Fibroblast of skin of left biceps (primary cell): ENCODE measurements around the gene MGMT.

Experiments used
- DNase-seq, 2 experiments: peaks; one replicate each; pipeline ENCODE4 v3.0.0-alpha.2; 2013; ENCODE audit warnings: low read depth in 2 of 2

Gene MGMT

DNA sequence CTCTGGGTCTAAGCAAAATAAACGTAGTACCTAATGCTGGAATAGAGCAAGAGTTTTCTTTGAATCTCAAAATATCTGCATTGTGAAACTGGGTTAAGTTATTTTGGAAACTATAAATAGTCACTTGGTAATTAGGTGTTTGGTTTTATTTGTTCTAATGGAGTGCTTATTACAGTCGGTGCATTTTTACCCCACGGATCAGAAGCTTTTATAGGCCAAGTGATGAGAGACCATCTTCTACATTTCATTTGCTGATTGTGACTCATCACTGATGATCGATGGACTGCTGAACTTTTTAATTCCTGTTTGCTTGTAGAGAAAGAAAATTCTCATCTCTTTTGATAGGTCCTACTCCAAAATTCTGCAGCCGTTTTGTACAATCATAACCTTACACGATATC lies 28.2 kb downstream of the MGMT start:
- DNase-seq: no peak

DNA sequence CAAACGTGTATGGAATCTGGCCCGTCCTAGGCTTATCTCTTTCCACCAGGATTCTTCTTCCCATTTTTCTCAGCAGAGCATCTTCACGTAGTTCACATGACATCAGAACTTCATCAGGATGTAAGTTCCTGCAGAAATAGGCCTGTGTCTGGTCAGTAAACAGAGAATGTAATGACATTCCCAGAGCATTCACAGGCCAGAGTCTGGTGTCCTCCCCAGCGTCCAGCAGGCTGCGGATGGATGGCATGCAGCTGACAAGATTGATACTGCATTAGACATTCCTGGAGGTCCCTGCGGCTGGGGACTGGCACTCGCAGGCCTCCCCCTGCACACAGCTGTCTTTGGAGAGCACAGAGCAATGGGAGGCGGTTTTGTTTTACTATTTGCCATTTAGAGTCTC lies 28.7 kb downstream of the MGMT start:
- DNase-seq: no peak

DNA sequence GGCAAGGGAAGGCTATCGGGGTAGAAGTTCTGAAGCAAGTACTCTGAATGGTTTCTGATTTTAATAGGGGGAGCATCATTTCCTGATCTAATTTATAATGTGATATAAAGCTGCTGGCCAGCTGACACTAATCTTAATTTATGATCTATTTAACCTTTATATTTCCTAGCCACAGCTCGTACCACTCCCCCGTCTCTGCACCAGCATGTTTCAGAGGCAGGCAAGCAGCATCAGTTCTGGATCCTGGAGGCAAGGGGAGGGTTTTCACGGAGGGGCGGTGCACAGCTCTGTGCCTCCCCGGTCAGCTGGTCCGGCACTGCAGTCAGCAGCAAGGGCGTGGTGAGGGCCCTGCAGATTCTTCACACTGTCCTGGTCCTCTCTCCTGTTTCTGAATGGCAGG lies 30.0 kb downstream of the MGMT start:
- no peak for DNase-seq

DNA sequence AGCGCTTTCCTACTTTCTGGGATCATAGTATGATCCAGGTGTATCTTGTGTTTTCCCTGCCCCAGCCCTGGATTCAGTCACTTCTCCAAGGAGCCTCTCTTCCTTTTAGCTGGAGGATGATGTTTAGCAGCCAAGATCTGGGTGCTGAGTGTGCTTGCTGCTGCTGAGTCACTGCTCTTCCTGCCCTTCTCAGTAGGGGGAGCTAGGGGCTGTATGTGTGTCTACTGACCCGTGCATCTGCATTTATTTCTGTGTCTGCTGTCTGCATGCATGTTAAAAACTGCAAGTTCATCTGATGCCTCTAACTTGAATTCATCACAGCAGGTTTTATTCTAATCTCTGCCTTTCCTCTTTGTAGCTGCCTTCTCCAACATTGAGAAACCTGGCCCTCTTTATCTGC lies 31.6 kb downstream of the MGMT start:
- DNase-seq: no peak

DNA sequence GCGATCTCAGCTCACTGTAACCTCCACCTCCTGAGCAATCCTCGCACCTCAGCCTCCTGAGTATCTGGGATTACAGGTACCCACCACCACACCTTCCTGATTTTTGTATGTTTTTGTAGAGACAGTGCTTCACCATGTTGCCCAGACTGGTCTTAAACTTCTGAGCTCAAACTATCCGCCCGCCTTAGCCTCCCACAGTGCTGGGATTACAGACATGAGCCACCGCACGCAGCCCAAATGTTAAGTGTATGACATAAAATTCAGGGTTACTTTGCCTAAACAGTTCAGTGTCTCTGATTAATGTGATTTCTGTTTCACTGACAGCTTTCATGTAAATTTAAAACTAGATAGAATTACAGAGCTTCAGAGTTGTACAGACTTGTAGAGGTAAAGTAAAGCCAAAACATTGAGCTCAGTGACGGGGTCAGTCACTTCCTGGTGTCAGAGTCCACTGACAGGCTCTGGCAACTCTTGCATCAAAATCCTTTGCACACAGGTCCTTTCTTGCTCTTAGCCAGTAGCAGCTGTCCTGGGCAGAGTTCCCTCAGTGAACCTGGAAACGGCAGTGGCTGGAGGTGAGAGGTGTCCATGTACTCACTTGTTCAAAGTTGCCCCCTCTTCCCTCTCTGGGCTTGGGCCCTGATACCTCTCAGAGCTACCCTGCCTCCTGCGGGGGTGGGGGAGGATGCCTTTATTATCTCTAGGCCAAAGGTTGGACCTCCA lies 33.7 kb downstream of the MGMT start:
- DNase-seq: no peak

DNA sequence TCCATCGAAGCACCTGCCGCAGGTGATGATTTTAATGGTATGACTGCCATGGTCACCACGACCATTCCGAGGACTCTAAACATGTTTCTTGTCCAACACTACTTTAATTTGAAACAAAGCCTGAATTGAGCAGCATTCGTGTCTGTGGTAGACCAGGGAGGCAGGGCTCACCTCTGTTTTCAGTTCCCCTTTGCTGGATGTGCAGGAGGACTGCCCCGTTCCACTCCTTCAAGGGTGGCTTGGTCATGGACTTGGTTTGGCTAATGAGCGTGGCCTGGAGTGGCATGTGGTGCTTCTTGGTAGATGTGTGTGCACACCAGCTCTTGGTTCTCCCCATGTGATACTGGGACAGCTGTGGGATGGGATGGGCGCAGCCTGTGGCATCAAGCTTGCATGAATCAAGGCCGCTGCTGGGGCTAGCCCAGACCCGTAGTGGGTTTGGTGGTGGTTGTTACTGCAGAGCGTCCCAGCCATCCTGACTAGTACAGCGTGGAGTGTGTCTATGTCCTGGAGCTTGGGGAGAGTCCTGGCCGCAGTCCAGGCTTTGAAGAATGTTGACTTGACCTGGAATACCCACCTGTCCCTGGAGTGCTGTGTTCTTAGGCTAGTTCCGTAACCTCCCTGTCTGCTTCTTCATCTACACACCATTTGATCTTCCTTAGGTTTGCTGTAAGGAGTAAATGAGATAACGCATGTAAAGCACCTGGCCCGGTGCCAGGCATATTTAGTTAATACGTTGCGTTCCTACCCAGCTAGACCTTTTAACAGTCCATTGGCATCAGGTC lies 34.8 kb downstream of the MGMT start:
- no peak for DNase-seq

DNA sequence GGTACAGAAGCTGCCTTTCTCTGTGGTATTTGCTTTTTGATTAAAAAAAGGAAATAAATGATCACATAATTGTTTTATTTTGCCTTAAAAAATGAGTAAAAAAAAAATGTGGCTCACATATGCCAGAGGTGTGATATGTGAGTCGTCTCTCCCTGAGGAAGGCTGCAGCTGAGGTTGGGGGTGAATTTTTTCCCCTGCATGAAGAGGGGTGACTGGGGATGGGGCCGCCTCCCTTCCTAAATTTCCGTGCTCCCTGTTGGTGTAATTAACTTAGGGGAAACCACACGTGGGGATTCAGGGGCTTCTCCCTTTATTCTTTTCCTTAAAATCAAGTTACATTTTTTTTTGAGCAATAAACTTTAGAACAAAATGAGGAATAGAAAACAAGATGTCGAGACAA lies 35.4 kb downstream of the MGMT start:
- DNase-seq: no peak

DNA sequence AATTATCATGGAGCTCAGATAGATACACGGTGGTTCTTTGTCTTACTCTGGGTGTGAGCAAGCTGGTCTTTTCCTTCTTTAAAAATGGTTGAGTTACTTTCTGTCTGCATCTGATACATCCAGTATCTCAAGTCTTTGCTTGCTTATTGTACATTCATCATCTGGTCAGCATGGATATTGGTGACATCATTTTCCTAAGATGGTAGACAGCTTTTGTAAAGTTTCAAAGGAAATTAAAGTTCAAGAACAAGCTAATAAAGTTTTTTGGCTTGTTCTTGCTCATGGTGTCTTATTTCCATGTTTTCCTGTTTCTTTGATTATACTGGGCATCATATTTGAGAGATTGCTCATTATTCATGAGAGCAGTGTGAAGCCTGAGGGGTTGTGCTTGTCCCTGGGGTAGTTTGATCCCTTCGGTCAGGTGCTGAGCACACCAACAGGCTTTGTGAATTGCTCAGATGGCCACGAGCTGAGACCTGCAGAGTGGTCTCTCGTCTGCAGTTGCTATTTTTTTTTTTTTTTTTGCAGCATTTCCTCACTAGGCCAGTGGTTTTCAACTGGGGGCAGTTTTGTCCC lies 38.5 kb downstream of the MGMT start:
- DNase-seq: no peak

DNA sequence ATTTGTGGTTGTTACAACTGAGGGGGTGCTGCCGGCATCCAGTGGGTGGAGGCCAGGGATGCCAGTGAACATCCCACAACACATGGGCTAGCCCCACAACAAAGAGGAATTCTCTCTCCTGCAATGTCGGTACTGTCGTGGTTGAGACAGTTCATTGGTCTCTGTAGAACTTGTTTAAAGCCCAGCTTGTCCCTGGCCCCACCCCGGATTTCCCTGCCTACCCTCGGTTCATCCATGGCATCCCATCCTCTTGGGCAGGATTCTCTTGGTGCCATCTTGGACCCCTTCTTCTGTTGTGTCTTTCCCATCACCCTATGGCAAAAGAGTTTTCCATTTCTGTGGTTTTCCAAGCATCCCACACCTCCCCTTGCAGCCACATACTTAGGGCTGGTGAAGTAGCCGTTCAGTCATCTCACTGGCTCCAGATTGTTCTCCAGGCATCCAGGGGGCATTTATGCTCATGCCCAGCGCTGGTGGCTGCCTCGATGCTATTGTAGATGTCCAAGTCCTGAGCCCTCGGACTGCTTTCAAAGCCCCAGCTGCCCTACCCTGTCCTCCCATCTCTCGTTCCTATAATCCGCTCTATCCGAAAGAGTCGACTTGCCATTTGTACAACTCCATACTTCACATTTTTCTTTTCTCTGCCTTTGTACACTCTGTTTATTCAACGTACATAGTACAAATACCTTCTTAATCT lies 39.2 kb downstream of the MGMT start:
- DNase-seq: no peak

DNA sequence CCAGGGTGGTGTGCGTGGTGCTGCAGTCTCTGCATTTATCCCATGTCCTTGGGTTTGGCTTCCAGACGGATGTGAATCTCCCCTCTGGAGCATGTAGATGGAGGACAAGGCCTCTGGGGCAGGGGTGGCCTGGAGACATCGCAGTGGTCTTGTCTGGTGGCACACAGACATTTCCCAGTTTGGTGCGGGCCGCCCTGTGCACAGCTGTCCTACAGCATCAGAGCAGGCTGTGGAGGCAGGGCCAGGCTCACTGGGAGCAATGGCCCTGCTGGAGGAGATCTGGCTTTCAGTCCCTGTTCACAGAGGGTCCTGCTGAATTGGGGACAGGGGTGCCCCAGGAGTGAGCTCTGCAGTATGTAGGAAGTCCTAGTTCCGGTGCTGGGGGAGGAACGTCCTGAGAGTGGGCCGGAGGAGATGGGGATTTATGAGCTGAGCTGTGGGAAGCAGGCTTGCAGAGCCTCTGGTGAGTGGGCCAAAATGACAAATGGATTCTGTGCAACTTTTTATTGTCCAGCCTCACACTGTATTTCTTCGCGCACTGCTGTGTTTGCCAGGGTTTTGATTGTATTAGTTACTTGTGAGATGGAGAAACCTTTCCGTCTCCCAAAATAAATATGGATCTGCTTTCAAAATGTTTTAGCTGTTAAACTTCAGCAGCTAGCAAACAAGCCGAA lies 40.3 kb downstream of the MGMT start:
- DNase-seq: no peak

DNA sequence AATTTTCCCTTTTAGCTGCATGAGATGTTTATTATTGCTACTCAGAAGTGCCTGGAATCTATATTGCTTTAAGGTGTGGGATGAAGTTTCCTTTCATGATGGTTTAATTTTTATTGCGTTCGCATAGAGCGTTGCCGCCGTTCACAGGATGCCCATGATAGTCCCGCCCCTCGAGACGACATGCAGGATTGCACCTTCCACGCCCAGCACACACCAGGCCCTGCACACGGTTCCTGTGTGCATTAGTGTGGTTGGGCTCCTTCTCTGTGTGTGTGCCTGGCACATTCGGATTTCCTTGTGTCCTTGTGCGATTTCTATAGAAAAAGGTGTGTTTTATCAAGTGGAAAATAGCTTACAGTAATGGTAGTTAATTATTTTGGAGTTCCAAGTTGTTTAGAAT lies 42.1 kb downstream of the MGMT start:
- DNase-seq: no peak

DNA sequence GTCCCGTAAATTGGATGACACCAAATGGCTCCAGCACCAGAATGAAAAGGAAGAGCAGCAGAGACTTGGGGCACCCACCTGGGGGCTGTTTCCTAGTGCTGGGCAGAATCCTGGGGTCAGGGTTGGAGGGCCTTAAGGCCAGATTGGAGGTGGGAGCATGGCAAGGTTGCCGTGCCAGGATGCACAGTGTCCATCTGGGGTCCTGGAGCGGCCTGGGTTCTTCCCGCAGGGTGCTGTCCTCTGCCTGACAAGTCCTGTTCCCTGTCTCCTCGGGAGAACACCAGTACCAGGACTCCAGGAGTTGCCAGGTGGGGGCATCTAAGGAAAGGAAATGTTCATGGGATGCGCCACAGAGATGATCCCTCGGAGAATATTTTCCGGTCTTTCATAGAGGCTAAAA lies 42.8 kb downstream of the MGMT start:
- DNase-seq: no peak

DNA sequence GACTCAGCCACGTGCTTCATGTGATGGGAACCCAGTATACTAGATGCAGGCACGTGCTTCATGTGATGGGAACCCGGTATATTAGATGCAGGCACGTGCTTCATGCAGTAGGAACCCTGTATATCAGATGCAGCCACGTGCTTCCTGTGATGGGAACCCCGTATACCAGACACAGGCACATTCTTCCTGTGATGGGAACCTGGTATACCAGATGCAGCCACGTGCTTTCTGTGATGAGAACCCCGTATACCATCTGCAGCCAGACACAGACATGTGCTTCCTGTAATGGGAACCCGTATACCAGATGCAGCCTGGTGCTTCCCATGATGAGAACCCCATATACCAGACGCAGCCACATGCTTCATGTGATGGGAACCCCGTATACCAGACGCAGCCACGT lies 44.0 kb downstream of the MGMT start:
- DNase-seq: no peak

DNA sequence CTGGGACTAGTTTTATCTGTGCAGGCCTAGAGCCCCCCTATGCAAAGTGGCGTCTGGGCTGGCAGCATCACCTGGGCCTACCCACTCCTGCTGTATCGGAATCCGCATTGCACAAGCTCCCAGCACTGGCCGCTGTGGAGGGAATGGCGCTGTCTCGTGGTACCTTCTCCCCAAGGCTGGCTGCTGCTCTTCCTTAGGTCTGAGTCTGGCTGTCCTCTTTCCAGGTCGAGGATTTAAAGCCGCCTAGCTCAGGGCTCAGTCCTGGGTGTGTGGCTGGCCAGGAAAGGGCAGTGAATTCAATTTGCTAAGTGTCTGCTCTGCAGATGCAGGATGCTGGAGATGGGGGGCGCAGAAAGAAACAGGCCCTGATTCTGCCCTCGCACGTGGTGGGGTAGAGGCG lies 44.7 kb downstream of the MGMT start:
- DNase-seq: no peak

DNA sequence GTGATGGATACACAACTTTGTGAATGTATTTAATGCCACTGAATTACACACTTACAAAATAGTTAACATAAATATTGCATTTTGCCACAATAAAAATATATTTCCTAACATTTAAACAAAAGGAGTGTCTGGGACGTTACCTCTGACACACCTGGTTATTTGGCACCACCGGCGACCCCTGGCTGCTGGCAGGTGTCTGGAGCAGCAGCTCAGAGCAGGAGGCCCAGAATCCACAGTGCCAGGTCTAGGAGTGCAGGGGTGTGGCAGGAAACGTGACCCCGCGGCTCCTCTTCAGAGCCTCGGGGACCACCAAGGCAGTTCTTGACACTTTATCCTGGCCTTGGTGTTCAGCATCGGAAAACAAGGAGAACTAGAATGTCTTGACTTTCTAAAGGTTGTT lies 46.3 kb downstream of the MGMT start:
- DNase-seq: no peak

DNA sequence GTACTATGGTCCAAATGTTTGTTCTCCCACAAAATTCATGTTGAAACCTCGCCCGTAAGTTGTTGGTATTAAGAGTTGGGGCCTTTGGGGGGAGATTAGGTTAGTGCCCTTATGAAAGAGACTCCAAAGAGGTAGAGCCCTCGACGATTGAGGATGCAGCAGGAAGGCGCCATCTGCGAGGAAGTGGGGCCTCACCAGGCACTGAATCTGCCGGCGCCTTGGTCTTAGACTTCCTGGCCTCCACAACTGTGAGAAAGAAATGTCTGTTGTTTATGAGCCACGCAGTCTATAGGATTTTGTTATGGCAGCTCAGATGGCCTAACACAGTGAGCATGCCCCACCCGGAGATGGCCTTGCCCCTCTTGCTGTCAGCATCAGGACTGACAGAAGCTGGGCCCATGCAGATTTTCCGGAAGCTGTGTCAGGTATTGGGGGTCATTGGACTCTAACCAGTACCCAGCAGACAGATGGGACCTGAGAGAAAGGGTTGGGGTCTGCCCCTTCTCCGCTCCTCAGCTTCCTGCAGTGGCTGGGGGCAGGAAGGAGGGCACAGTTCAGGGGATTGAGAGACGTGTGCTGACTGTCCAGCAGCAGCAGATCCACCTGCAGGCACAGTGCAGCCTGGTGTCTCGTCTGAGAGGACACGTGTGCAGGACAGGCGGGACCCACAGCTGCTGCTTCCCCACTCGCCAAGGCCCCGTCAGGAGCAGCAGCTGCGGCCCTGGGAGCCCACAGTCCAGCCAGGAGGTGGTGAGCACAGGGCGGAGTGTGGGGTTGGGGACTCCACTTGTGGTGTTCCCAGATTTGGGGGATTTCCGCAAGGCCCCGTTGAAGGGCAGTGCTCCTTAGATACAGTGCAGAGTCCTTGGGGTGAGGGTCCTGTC lies 47.8 kb downstream of the MGMT start:
- no peak for DNase-seq

DNA sequence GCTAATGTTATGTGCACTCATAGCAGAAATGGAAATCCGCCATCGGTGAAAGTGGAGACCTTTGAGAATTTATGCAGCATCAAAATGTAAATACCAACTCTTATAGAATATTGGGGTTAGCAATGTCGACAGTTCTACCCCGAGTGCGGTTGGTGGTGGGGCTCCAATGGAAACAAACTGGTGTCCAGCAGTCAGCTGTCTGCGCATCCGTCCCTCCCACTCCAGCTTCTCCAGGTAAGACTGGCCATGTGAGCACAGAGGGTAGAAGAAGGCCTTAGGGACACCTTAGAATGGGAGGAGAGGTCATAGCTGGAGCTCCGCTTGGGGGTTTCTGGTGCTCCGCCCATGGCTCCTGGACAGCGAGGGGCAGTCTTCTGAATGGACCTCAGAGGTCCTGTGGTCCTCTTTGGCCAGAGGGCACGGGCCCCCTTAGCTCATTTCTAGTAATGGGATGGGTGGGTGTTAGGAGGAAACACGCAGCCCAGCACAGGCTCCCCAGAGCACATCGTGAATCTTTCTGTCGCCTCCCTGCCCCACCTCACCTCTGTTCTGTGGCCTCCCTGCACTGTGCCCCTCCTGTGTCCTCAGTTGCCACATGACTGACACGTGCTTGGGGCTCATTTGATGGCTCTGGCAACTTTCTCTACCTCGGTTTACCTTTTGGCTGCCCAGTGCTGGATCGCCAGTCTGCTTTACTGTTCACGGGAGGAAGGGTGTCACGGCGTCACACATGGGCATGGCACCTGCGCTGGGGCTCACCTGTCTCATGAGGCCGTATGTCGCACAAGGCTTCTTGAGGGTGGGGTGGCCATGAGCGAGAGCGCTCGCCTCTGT lies 50.0 kb downstream of the MGMT start:
- DNase-seq: no peak

DNA sequence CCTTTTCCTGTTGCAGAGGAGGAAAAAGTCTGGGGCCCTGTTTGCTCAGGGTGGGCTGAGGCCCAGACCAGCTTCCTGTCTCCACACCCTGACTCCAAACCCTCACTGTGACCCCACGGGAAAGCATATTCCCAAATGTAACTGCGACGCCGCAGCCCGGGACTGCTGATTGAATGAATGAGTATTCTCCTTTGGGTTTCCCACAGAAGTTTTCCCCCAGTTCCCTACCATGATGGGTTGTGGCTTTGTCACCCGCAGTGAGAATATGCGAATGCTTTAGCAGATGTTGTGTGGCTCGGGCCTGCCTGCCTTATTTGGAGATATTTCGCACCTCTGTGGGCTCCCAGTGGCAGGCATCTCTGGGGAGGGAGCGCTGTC lies 50.6 kb downstream of the MGMT start:
- no peak for DNase-seq

DNA sequence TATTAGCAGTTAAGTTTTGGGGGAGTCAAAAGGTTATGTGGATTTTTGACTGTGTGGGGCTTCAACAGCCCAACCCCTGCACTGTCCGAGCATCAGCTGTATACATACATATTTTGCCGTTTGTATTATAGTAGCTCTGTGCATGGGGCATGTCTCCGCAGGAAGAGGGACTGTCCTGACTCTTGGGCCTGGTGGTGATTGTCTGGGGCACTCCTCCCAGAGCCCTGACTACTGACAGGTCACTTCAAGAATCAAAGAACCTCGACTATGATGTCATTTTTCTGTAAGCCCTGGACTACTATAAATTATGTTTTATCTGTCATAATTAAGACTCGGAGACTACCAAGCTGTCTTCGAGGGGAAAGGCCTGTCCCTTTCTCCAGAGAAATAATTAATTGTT lies 51.8 kb downstream of the MGMT start:
- DNase-seq: no peak

DNA sequence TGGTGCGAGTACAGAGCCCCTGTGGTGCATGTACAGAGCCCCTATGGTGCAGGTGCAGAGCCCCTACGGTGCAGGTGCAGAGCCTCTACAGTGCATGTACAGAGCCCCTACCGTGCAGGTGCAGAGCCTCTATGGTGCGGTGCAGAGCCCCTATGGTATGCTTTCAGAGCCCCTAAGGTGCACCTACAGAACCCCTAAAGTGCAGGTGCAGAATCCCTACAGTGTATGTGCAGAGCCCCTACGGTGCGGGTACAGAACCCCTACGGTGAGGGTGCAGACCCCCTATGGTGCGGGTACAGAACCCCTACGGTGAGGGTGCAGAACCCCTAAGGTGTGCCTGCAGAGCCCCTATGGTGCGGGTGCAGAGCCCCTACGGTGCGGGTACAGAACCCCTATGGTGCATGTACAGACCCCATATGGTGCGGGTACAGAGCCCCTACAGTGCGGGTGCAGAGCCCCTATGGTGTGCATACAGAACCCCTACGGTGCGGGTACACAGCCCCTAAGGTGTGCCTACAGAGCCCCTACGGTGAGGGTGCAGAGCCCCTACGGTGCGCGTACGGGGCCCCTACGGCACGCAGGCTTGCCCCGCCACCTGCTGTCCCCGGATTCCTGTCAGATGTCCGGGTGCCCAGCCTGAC lies 53.5 kb downstream of the MGMT start:
- no peak for DNase-seq
